AG04449 (cell line): ENCODE measurements around the gene MTARC2.

ENCODE experiments used
- CTCF ChIA-PET: fragments of 350-600 bp; formaldehyde crosslinking; extraction: SDS; loops from one replicate; lab custom pipeline; 2021; ENCODE audit warnings: antibody characterized with exemption; lab: Yijun Ruan, JAX
- POLR2A ChIA-PET: fragments of 400-600, 350-600 bp; formaldehyde crosslinking; extraction: SDS; loops from one replicate; lab custom pipeline; 2020; ENCODE audit warnings: antibody characterized with exemption, inconsistent platforms; lab: Yijun Ruan, JAX
- DNase-seq: peaks from one replicate; pipeline ENCODE4 v3.0.0-alpha.2; 2010; ENCODE audit warnings: low read depth, low spot score
- H3K4me3 ChIP-seq: 2 replicates; pipeline ENCODE4 v1.5.1; 2011; ENCODE audit warnings: low read depth, mild to moderate bottlenecking, control low read depth, low read length
- CTCF ChIP-seq: IDR thresholded peaks from one replicate; pipeline ENCODE4 v1.5.1; 2011; ENCODE audit warnings: mild to moderate bottlenecking, moderate library complexity, low read length, control low read depth, inconsistent platforms; ENCODE audit not compliant: insufficient read depth; ENCODE audit errors: missing control alignments

The MTARC2 gene

GRCh38 chr1:220702733-220703270, 45.3 kb upstream of the MTARC2 start:
- DNase-seq, result no peak
- no peak for TF ChIP-seq CTCF
- POLR2A ChIA-PET, result no interaction called here
- H3K4me3 ChIP-seq, result no peak overlapping the region
- CTCF ChIA-PET, result interaction anchor here (0.6 to 1.6 kb wide), 5 partner anchors 10 to 71 kb away, joined by 3 to 5 read pairs (median 3); no protein-coding TSS in a partner anchor

GRCh38 chr1:220703305-220703704, 44.8 kb upstream of the MTARC2 start:
- H3K4me3 ChIP-seq, result no peak overlapping the region
- TF ChIP-seq CTCF, result no peak
- POLR2A ChIA-PET, result no interaction called here
- CTCF ChIA-PET, result interaction anchor here (0.9 to 1.5 kb wide), 3 partner anchors 30 to 73 kb away, joined by 3 read pairs; no protein-coding TSS in a partner anchor
- DNase-seq, result no peak

- ChIA-PET POLR2A (no interaction called here), CTCF (no interaction called here)
- H3K4me3 ChIP-seq, result no peak overlapping the region
- DNase-seq, result no peak
- TF ChIP-seq CTCF, result no peak
Measured at GRCh38 chr1:220705782-220706181, 42.3 kb upstream of the MTARC2 start.

- no peak overlapping the region for H3K4me3 ChIP-seq
- POLR2A ChIA-PET, result interaction anchor here (0.7 kb wide), 1 partner anchor 10 kb away, joined by 3 read pairs; no protein-coding TSS in a partner anchor
- TF ChIP-seq CTCF, result no peak
- CTCF ChIA-PET, result no interaction called here
- DNase-seq, result no peak
Measured at GRCh38 chr1:220706480-220706879, 41.6 kb upstream of the MTARC2 start.

GRCh38 chr1:220707160-220707559, 41.0 kb upstream of the MTARC2 start:
- no peak overlapping the region for H3K4me3 ChIP-seq
- POLR2A ChIA-PET, result no interaction called here
- TF ChIP-seq CTCF, result no peak
- CTCF ChIA-PET, result no interaction called here
- no peak for DNase-seq

GRCh38 chr1:220708244-220708643, 39.9 kb upstream of the MTARC2 start:
- no peak overlapping the region for H3K4me3 ChIP-seq
- TF ChIP-seq CTCF, result no peak
- CTCF ChIA-PET, result no interaction called here
- no peak for DNase-seq
- POLR2A ChIA-PET, result no interaction called here
